Bladder microvascular endothelial cell (primary cell): ENCODE measurements around the gene PCDH1. TPM values are rescaled to one million over a fixed set of nuclear protein-coding genes. Genes with fewer than 3 reads are reported as not detected.

Experiments used
- total RNA-seq: library from RNA; depleted of rRNA; stranded (reverse); fragments of >200 nt; gene quantifications from 2 replicates; pipeline ENCODE4 v1.2.3, GENCODE V29; 2014

PCDH1 gene
- total RNA-seq = 191 and 196 TPM in 2 replicates

DNA sequence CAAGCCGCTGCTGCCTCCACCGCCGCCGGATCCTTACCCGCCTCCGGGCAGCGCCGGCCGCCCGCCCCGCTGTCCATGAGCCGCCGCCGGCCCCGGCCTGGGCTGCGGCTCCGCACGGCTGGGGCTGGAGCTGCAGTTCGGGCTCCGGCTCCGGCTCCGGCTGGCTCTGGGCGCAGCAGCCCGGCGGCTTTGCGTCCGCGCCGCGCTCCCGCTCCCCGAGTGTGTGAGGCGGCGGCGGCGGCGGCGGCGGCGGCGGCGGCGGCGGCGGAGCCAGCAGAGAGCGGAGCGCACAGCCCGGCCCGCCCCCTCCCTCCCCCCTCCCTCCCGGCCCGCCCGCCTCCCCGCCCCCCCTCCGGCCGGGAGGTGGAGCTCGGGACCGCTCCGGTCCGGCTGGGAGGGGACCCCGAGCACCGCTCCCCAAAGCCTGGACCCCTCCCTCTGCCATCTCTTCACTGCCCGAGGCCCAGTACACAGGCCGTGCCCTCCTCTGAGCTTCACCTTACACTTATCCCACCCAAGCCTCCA, at the start of gene PCDH1:
PCDH1 (minus strand) TSS at position 225 of the 525 bp plus-strand sequence; CDS start at position 77, 148 bp downstream.

DNA sequence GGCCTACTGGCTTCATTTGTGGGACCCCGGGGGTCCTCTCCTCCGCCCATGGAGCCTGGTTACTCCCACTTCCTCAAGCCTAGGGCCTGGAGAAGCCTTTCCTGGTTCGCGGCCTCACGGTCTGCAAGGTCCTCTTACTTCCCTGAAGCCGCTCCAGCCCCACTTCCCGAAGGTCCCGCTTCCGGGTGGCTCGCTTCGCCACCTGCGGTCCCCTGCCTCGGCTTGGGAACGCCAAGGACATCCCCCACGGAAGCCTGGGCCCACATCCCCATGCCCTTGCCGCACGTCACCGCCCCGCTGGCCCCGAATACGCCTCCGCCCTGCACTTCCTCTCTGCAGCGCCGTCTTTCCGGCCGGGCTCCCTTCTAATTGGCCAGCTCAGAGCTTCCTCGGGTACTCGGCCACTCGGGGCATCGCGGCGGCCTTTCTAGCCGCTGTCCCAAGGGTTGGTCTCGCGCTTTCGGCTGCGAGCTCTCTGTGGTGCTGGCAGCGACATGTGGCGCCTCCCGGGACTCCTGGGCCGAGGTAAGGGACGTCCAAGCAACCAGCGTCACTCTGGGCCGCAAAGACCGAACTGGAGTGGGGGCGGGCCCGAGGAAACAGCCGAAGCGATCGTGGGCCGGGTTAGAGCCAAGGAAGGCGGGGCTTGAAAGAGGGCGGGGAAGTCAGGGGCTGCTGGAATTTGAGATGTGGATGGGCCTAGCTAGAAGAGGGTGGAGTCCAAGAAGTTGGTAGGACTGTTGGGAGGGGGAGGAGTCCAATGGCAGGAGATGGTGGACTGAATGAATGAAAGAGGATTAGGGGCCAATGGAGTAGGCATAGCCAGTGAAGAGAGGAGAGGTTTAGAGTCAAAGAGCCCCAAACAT, 45.5 kb upstream of the PCDH1 start, which contains the start of gene DELE1:
DELE1 (plus strand) TSS at position 424 of the 866 bp plus-strand sequence; CDS start at position 495, 71 bp downstream.

Other genes with a start within 250 kb of the PCDH1 start
- gene HDAC3, start 241.6 kb downstream of the PCDH1 start, total RNA-seq = 35.5 and 49.5 TPM in 2 replicates
- 3.1 and 5.6 TPM in 2 replicates for gene RELL2, start 241.4 kb downstream of the PCDH1 start, total RNA-seq
- gene FCHSD1, start 227.0 kb downstream of the PCDH1 start, total RNA-seq = 14.2 and 24.1 TPM in 2 replicates
- gene ARAP3, start 196.2 kb downstream of the PCDH1 start, total RNA-seq = 26.2 and 58.8 TPM in 2 replicates
- 33.7 and 65.3 TPM in 2 replicates for gene DELE1, start 45.5 kb upstream of the PCDH1 start, total RNA-seq
- 22.0 and 35.0 TPM in 2 replicates for gene PCDH12, start 79.8 kb upstream of the PCDH1 start, total RNA-seq
- gene RNF14, start 90.7 kb upstream of the PCDH1 start, total RNA-seq = 37.4 and 82.6 TPM in 2 replicates
- 22.2 and 41.9 TPM in 2 replicates for gene GNPDA1, start 134.6 kb upstream of the PCDH1 start, total RNA-seq
- 32.6 and 32.9 TPM in 2 replicates for gene NDFIP1, start 230.4 kb upstream of the PCDH1 start, total RNA-seq